LNCAP (cell line): ENCODE results near the gene SPG7.

Source experiments
- TF ChIP-seq, protein P1 (sequence below): fragments of 450-650 bp; IDR thresholded peaks from 2 replicates; pipeline ENCODE4 v1.5.1; 2017; ENCODE audit warnings: mild to moderate bottlenecking

SPG7 gene

DNA sequence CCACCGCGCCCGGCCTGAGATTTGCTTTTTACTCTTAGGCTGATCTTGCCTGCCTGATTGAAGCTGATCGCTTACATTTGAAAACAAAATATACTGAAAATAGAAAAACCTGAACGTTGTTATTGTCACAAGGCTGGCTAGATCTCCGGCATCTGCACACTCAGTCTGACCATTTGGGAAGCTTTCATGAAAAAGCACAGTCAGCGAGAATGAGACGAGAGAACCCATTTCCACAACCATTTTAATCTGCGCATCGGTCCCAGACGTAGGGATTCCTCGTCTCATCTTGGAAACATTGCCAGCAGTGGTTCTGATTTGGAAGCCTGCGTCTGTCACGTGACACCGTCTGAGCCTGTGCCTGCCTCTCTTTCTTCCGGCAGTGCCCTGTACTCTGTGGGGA is 20.9 kb downstream of the SPG7 start:
- TF ChIP-seq, protein P1, sequence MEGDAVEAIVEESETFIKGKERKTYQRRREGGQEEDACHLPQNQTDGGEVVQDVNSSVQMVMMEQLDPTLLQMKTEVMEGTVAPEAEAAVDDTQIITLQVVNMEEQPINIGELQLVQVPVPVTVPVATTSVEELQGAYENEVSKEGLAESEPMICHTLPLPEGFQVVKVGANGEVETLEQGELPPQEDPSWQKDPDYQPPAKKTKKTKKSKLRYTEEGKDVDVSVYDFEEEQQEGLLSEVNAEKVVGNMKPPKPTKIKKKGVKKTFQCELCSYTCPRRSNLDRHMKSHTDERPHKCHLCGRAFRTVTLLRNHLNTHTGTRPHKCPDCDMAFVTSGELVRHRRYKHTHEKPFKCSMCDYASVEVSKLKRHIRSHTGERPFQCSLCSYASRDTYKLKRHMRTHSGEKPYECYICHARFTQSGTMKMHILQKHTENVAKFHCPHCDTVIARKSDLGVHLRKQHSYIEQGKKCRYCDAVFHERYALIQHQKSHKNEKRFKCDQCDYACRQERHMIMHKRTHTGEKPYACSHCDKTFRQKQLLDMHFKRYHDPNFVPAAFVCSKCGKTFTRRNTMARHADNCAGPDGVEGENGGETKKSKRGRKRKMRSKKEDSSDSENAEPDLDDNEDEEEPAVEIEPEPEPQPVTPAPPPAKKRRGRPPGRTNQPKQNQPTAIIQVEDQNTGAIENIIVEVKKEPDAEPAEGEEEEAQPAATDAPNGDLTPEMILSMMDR, result no peak

DNA sequence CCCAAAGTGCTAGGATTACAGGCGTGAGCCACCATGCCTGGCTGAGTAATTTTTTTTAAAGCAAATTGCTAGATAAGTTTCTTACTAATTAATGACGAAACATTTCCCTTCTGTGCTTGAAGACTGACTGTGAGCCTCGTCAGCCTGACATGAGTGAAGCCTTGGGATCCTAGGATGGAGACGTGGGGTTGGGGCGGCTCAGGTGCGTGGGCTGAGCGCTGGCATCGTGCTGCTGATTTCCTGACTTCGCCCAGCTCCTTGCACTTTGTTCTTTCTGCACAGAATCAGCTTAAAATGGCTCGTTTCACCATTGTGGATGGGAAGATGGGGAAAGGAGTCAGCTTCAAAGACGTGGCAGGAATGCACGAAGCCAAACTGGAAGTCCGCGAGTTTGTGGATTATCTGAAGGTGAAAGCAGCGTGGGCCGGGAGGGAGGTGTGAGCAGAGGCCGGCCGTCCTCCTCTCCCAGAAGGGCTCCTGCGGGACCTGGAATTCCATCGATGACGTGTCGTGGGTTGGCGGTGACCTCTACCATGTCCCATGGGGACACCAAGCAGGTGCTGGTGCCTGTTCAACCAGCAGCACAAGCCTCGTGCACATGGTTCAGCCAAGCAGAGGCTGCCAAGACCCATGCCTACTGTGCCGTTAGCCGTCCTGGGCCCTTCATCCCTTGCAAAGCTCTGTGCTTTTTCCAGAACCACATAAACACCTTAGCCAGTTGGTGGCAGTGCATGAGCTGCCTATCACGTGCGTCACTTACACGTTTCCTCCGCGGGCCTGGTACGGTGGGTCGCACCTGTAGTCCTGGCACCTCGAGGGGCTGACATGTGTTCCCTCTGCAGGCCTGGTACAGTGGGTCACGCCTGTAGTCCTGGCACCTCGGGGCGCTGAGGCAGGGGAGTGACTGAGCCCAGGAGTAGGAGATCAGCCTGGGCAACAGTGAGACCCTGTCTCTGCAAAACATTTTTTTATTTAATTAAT is 22.5 kb downstream of the SPG7 start:
- TF ChIP-seq, protein P1, result no peak

DNA sequence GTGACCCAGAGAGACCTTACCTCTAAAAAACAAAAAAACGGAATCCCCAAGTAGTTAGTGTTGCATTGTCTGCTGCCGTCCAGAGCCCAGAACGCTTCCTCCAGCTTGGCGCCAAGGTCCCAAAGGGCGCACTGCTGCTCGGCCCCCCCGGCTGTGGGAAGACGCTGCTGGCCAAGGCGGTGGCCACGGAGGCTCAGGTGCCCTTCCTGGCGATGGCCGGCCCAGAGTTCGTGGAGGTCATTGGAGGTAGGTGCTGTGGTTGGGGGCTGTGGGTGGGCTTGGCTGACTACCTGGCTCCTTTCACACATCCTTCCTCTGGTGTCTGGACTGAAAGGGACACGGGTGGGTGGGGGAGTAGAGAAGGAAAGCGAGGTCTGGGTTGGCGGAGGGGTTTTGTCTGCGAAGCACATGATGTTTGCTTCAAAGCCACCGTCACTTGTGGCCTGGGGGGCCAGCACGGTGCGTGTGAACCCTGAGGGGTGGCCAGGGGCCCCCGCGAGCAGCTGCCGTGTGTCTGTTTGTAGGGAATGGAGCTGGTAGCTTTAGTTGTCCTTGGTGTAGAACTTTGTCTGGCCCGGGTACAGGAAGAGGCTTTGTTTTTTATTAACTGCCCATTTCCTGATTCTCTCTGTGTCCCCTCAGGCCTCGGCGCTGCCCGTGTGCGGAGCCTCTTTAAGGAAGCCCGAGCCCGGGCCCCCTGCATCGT is 23.8 kb downstream of the SPG7 start:
- TF ChIP-seq, protein P1, result no peak

DNA sequence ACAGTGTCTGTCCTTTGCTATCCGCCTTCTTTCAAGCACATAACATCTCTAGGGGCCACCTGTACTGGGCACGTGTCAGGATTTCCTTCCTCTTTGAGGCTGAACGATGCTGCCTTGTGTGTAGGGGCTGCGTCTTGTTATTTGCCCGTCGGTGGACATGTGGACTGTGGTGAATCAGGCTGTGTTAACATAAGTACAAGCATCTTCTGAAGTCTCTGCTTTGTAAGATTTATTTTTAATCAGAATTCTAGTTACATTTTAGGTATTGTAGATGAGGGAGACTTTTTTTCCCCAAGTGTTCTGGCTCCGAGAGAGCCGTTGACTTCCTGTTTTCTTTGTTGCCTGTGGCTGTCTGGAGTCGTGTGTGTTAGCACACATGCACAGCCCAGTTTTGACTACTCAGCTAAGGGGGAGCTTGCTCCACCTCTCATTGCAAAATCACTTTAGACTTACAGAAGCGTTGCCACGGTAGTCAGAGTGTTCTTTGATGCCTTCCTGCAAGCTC is 26.1 kb downstream of the SPG7 start:
- TF ChIP-seq, protein P1, result no peak

DNA sequence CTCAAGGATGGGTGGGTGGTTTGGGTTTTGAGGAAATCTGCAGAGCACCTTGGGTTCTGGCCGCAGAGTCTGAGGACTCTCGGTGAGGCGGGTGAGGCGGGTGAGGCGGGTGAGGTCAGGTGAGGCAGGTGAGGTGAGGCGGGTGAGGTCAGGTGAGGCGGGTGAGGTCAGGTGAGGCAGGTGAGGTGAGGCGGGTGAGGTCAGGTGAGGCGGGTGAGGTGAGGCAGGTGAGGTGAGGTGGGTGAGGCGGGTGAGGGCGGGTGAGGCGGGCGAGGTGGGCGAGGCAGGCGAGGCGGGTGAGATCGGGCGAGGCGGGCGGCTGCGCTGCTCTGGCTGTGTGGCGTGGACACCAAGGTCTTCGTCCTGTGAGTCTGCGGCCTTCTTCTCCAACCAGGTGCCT is 28.2 kb downstream of the SPG7 start:
- TF ChIP-seq, protein P1, result no peak

DNA sequence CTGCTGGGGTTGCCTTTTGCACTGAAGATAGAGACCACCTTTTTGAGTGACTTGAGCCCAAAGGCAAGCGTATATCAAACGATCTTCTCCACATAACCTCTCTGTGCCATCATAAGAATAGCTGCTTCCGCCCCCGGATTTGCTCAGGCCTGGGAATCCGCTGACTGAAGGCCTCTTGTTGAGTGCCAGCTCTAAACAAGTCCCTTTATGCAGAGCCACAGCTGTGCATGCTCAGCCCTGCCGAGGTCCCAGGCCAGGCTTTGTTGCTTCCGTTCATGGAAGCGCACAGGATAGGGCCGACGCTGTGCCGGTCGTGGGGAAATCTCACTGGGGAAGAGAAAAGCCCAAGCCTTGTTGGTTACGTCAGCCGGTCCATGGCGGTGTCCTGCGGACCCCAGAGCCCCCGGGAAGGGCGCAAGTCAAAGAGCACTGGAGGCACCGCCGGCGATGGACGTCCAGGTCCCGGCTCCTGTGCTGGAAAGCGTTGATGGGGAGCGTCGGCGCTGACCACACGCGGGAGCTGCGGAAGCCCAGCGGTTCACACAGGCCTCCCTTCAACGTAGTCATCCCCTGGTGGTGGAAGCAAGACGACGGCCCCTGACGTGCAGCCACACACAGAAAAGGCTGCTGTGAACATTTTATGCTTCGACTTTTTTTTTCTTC is 28.8 kb downstream of the SPG7 start:
- TF ChIP-seq, protein P1, result no peak

DNA sequence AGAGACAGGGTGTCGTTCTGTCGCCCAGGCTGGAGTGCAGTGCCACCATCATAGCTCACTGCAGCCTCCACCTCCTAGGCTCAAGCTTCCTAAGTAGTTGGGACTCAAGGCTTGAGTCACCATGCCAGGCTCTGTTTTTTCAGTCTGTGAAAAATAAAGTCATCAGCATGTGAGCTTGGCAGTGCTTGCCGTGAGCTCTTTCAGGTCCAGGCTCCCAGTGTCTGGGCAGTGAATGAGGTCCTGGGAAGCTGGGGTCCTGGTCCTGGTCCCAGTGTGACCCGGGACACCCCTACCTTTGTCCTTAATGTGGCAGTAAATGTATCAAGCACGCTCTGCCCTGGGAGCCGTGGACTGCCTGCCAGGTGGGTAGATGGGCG is 29.3 kb downstream of the SPG7 start:
- TF ChIP-seq, protein P1, result no peak
